ENCODE data around the gene PPHLN1. TPM values are rescaled to one million over a fixed set of nuclear protein-coding genes. Genes with fewer than 3 reads are reported as not detected.

The PPHLN1 gene
- total and polyA plus RNA-seq, 12 donors, result 15.4 to 41.8 (median 32.1) TPM

DNA sequence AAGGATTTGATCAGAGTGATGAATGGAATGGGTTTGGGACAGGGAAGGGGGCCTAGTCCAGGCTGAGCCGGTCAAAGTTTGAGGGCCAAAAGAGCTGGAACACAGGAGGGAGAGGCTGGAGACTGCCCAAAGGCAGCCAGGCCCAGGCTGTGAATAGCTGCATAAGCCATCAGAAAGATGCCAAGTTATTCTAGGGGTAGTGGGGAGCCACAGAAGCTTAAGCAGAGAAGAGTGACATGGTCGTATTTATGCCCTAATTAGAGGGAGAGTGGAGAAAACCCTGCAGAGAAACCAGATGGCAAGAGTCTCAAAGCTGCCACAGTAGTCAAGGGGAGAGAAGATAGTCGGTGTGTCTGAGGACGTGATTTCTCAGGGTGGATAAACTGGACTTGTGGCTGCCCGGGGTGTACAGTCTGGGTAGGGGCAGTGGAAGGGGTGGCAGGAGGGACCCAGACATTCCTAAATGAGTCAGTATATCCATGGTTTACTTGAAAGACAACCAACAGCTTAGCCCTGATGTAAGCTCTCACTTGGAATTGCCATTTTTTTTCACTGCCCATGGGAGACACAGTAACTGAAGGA, 164.4 kb downstream of the PPHLN1 start:
- TF ChIP-seq, protein P1, sequence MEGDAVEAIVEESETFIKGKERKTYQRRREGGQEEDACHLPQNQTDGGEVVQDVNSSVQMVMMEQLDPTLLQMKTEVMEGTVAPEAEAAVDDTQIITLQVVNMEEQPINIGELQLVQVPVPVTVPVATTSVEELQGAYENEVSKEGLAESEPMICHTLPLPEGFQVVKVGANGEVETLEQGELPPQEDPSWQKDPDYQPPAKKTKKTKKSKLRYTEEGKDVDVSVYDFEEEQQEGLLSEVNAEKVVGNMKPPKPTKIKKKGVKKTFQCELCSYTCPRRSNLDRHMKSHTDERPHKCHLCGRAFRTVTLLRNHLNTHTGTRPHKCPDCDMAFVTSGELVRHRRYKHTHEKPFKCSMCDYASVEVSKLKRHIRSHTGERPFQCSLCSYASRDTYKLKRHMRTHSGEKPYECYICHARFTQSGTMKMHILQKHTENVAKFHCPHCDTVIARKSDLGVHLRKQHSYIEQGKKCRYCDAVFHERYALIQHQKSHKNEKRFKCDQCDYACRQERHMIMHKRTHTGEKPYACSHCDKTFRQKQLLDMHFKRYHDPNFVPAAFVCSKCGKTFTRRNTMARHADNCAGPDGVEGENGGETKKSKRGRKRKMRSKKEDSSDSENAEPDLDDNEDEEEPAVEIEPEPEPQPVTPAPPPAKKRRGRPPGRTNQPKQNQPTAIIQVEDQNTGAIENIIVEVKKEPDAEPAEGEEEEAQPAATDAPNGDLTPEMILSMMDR (IDR thresholded peaks at IDR 0.05), result no peak
- intact Hi-C loops (cut with DNase I), result loop anchor here in 1 of 10 donors (5.0 kb wide), 1 partner anchor 62 kb away; no protein-coding TSS in a partner anchor
- H3K36me3 ChIP-seq, result no peaks in the 10 kb centered on the region
- no peak overlapping the region for H3K27ac ChIP-seq
- 73 to 86% methylated on average over 5 of the region's 5 CpGs for WGBS, 2 donors
- peaks cover 0 to 6% (median 0%) of the 10 kb centered on the region in 7 donors for H3K27me3 ChIP-seq
- ATAC-seq (no peak), DNase-seq (no peak)
- peaks cover 0 to 24% (median 14%) of the 10 kb centered on the region in 9 donors for H3K4me1 ChIP-seq
- H3K4me3 ChIP-seq, result no peak overlapping the region
- no peaks in the 10 kb centered on the region for H3K9me3 ChIP-seq

Small RNA genes within 50 kb of the gene (microRNA-seq; reads per million reads assigned to microRNA genes)
- gene MIR7851, result 0 reads per million in 2 donors

Other genes with a start within 250 kb of the PPHLN1 start
- 1 to 10 TPM; 4.2 to 7.8 (median 5.7) TPM for gene GXYLT1, start 181.3 kb upstream of the PPHLN1 start, total RNA-seq
- gene GXYLT1, start 181.3 kb upstream of the PPHLN1 start, polyA plus RNA-seq, result 1 to 10 TPM; 1.7 to 2.2 TPM
- gene YAF2, start 87.9 kb upstream of the PPHLN1 start, total RNA-seq, result 100 to 1,000 TPM in 1 of 10 donors, 10 to 100 TPM in 9; 61.9 to 129 (median 90.5) TPM
- 10 to 100 TPM; 26.9 to 41.7 TPM for gene YAF2, start 87.9 kb upstream of the PPHLN1 start, polyA plus RNA-seq
- 10 to 100 TPM; 51.0 to 69.6 (median 58.6) TPM for gene ZCRB1, start 73 bp upstream of the PPHLN1 start, total RNA-seq
- 10 to 100 TPM; 26.1 to 79.2 TPM for gene ZCRB1, start 73 bp upstream of the PPHLN1 start, polyA plus RNA-seq

Data from heart right ventricle (tissue), 16 donors.